Body of pancreas (tissue), 4 donors: ENCODE data around the gene PYHIN1.

Experiments
- POLR2A ChIP-seq, 3 donors: fragments of 450-650 bp; IDR thresholded peaks; one replicate each; pipeline ENCODE4 v1.6.1; 2016; ENCODE audit warnings: antibody characterized with exemption in 3 of 3, mild to moderate bottlenecking in 2 of 3
- TF ChIP-seq, protein P1 (sequence below), 7 experiments: fragments of 450-650 bp in 4 of 7; fragments of 200-600 bp in 3 of 7; sonication (generic) in 3 of 7; IDR thresholded peaks; one replicate each; pipeline ENCODE4 v1.5.1; 2016 to 2019; ENCODE audit warnings: antibody characterized with exemption in 7 of 7

DNA sequence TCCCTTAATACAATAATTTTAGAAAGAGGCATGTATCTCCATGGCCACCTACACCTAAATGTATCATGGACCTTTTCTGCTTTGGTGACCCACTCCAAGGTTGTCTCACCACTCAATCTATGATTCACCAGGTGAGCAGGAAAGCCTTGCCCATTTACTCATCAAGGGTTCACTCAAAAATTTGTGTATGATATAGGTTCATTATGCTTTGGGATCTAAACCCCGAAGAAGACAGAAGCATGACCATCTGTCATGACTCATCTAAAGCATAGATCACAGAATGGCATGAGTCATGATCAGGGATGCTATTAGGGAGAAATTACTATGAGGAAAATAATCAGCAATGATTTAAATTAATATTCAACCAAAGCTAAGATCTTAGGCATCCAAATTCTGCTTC, 38.5 kb downstream of the PYHIN1 start:
- TF ChIP-seq POLR2A (IDR thresholded peaks at IDR 0.05): no peak
- TF ChIP-seq, protein P1, sequence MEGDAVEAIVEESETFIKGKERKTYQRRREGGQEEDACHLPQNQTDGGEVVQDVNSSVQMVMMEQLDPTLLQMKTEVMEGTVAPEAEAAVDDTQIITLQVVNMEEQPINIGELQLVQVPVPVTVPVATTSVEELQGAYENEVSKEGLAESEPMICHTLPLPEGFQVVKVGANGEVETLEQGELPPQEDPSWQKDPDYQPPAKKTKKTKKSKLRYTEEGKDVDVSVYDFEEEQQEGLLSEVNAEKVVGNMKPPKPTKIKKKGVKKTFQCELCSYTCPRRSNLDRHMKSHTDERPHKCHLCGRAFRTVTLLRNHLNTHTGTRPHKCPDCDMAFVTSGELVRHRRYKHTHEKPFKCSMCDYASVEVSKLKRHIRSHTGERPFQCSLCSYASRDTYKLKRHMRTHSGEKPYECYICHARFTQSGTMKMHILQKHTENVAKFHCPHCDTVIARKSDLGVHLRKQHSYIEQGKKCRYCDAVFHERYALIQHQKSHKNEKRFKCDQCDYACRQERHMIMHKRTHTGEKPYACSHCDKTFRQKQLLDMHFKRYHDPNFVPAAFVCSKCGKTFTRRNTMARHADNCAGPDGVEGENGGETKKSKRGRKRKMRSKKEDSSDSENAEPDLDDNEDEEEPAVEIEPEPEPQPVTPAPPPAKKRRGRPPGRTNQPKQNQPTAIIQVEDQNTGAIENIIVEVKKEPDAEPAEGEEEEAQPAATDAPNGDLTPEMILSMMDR (IDR thresholded peaks at IDR 0.05): no peak
